Measurements from ENCODE around the gene MAPK1.

GRCh38 chr22:21766691-21767462, 100.6 kb downstream of the MAPK1 start:
- TF ChIP-seq GATA2 (IDR thresholded peaks at IDR 0.05; ENCODE audit: low read depth, low read length), result no peak
- TF ChIP-seq GATA3 (IDR thresholded peaks at IDR 0.05; ENCODE audit: low read depth, low read length), result no peak

Measured in SH-SY5Y (cell line).